ENCODE results near the gene ABRAXAS1. TPM values are rescaled to one million over a fixed set of nuclear protein-coding genes. Genes with fewer than 3 reads are reported as not detected.

Gene ABRAXAS1
- polyA plus RNA-seq, 1 donor: 17.6 TPM

- H3K36me3 ChIP-seq (ENCODE audit: control insufficient read depth, insufficient read depth, low read length): peaks cover 18% of the 10 kb centered on the region
- no peaks in the 10 kb centered on the region for H3K27me3 ChIP-seq (ENCODE audit: control insufficient read depth, insufficient read depth, low read length)
- H3K9me3 ChIP-seq (ENCODE audit: control insufficient read depth, low read depth, low read length): no peaks in the 10 kb centered on the region
- WGBS (ENCODE audit: insufficient coverage, low lambda C conversion rate): no CpG with 5 or more reads among the region's 6 CpGs
- H3K27ac ChIP-seq (ENCODE audit: low read length): peak overlapping the region; percentile 88
- H3K4me1 ChIP-seq (ENCODE audit: control insufficient read depth, insufficient read depth, low read length): no peaks in the 10 kb centered on the region
- peak in 1 of 2 donors; percentile 46 for DNase-seq
- H3K4me3 ChIP-seq (ENCODE audit: low read length): peak overlapping the region; percentile 87
Measured at GRCh38 chr4:83454686-83455085, 30.2 kb downstream of the ABRAXAS1 start.

- H3K27me3 ChIP-seq (ENCODE audit: control insufficient read depth, insufficient read depth, low read length): no peaks in the 10 kb centered on the region
- no peak for DNase-seq
- no CpG with 5 or more reads among the region's 2 CpGs for WGBS (ENCODE audit: insufficient coverage, low lambda C conversion rate)
Measured at GRCh38 chr4:83449009-83449408, 35.9 kb downstream of the ABRAXAS1 start.

GRCh38 chr4:83440899-83441298 lies 44.0 kb downstream of the ABRAXAS1 start:
- DNase-seq: no peak
- no peak overlapping the region for H3K27ac ChIP-seq (ENCODE audit: low read length)
- H3K27me3 ChIP-seq (ENCODE audit: control insufficient read depth, insufficient read depth, low read length): no peaks in the 10 kb centered on the region
- no peaks in the 10 kb centered on the region for H3K4me1 ChIP-seq (ENCODE audit: control insufficient read depth, insufficient read depth, low read length)
- no peak overlapping the region for H3K4me3 ChIP-seq (ENCODE audit: low read length)
- WGBS (ENCODE audit: insufficient coverage, low lambda C conversion rate): 100% methylated on average over 1 of the region's 3 CpGs
- H3K9me3 ChIP-seq (ENCODE audit: control insufficient read depth, low read depth, low read length): no peaks in the 10 kb centered on the region
- H3K36me3 ChIP-seq (ENCODE audit: control insufficient read depth, insufficient read depth, low read length): peaks cover 34% of the 10 kb centered on the region

More at GRCh38 chr4:83449009-83449408, 35.9 kb downstream of the ABRAXAS1 start:
- Histone ChIP-seq H3K4me1 (ENCODE audit: control insufficient read depth, insufficient read depth, low read length) (no peaks in the 10 kb centered on the region), H3K36me3 (ENCODE audit: control insufficient read depth, insufficient read depth, low read length) (peaks cover 13% of the 10 kb centered on the region), H3K4me3 (ENCODE audit: low read length) (no peak overlapping the region), H3K27ac (ENCODE audit: low read length) (no peak overlapping the region), H3K9me3 (ENCODE audit: control insufficient read depth, low read depth, low read length) (no peaks in the 10 kb centered on the region)

- Histone ChIP-seq H3K36me3 (ENCODE audit: control insufficient read depth, insufficient read depth, low read length) (peaks cover 34% of the 10 kb centered on the region), H3K9me3 (ENCODE audit: control insufficient read depth, low read depth, low read length) (no peaks in the 10 kb centered on the region), H3K4me1 (ENCODE audit: control insufficient read depth, insufficient read depth, low read length) (no peaks in the 10 kb centered on the region), H3K27ac (ENCODE audit: low read length) (no peak overlapping the region), H3K4me3 (ENCODE audit: low read length) (no peak overlapping the region), H3K27me3 (ENCODE audit: control insufficient read depth, insufficient read depth, low read length) (no peaks in the 10 kb centered on the region)
- 40% methylated on average over 1 of the region's 1 CpG for WGBS (ENCODE audit: insufficient coverage, low lambda C conversion rate)
- DNase-seq: no peak
Measured at GRCh38 chr4:83440148-83440814, 44.6 kb downstream of the ABRAXAS1 start.

GRCh38 chr4:83438719-83439118 lies 46.2 kb downstream of the ABRAXAS1 start:
- H3K4me3 ChIP-seq (ENCODE audit: low read length): no peak overlapping the region
- H3K27ac ChIP-seq (ENCODE audit: low read length): no peak overlapping the region
- no peaks in the 10 kb centered on the region for H3K4me1 ChIP-seq (ENCODE audit: control insufficient read depth, insufficient read depth, low read length)
- peaks cover 33% of the 10 kb centered on the region for H3K36me3 ChIP-seq (ENCODE audit: control insufficient read depth, insufficient read depth, low read length)
- no peaks in the 10 kb centered on the region for H3K27me3 ChIP-seq (ENCODE audit: control insufficient read depth, insufficient read depth, low read length)
- no peak for DNase-seq
- no peaks in the 10 kb centered on the region for H3K9me3 ChIP-seq (ENCODE audit: control insufficient read depth, low read depth, low read length)

- WGBS (ENCODE audit: insufficient coverage, low lambda C conversion rate): no CpG with 5 or more reads among the region's 4 CpGs
- Histone ChIP-seq H3K36me3 (ENCODE audit: control insufficient read depth, insufficient read depth, low read length) (peaks cover 22% of the 10 kb centered on the region), H3K4me1 (ENCODE audit: control insufficient read depth, insufficient read depth, low read length) (no peaks in the 10 kb centered on the region), H3K27me3 (ENCODE audit: control insufficient read depth, insufficient read depth, low read length) (no peaks in the 10 kb centered on the region), H3K9me3 (ENCODE audit: control insufficient read depth, low read depth, low read length) (no peaks in the 10 kb centered on the region), H3K4me3 (ENCODE audit: low read length) (no peak overlapping the region), H3K27ac (ENCODE audit: low read length) (no peak overlapping the region)
- no peak for DNase-seq
Measured at GRCh38 chr4:83436680-83437079, 48.2 kb downstream of the ABRAXAS1 start.

- Histone ChIP-seq H3K4me1 (ENCODE audit: control insufficient read depth, insufficient read depth, low read length) (no peaks in the 10 kb centered on the region), H3K27me3 (ENCODE audit: control insufficient read depth, insufficient read depth, low read length) (no peaks in the 10 kb centered on the region), H3K4me3 (ENCODE audit: low read length) (no peak overlapping the region), H3K9me3 (ENCODE audit: control insufficient read depth, low read depth, low read length) (no peaks in the 10 kb centered on the region), H3K36me3 (ENCODE audit: control insufficient read depth, insufficient read depth, low read length) (peaks cover 17% of the 10 kb centered on the region), H3K27ac (ENCODE audit: low read length) (no peak overlapping the region)
- no CpG with 5 or more reads among the region's 1 CpG for WGBS (ENCODE audit: insufficient coverage, low lambda C conversion rate)
- no peak for DNase-seq
Measured at GRCh38 chr4:83431200-83431599, 53.7 kb downstream of the ABRAXAS1 start.

- DNase-seq: no peak
- H3K4me3 ChIP-seq (ENCODE audit: low read length): no peak overlapping the region
- no peaks in the 10 kb centered on the region for H3K9me3 ChIP-seq (ENCODE audit: control insufficient read depth, low read depth, low read length)
- H3K4me1 ChIP-seq (ENCODE audit: control insufficient read depth, insufficient read depth, low read length): no peaks in the 10 kb centered on the region
- no peak overlapping the region for H3K27ac ChIP-seq (ENCODE audit: low read length)
- H3K27me3 ChIP-seq (ENCODE audit: control insufficient read depth, insufficient read depth, low read length): no peaks in the 10 kb centered on the region
- peaks cover 44% of the 10 kb centered on the region for H3K36me3 ChIP-seq (ENCODE audit: control insufficient read depth, insufficient read depth, low read length)
Measured at GRCh38 chr4:83418211-83418610, 66.7 kb downstream of the ABRAXAS1 start.

- peaks cover 45% of the 10 kb centered on the region for H3K36me3 ChIP-seq (ENCODE audit: control insufficient read depth, insufficient read depth, low read length)
- H3K9me3 ChIP-seq (ENCODE audit: control insufficient read depth, low read depth, low read length): no peaks in the 10 kb centered on the region
- no peak for DNase-seq
- 66% methylated on average over 3 of the region's 4 CpGs for WGBS (ENCODE audit: insufficient coverage, low lambda C conversion rate)
- no peaks in the 10 kb centered on the region for H3K27me3 ChIP-seq (ENCODE audit: control insufficient read depth, insufficient read depth, low read length)
- H3K4me3 ChIP-seq (ENCODE audit: low read length): no peak overlapping the region
- H3K27ac ChIP-seq (ENCODE audit: low read length): no peak overlapping the region
- no peaks in the 10 kb centered on the region for H3K4me1 ChIP-seq (ENCODE audit: control insufficient read depth, insufficient read depth, low read length)
Measured at GRCh38 chr4:83417566-83417965, 67.3 kb downstream of the ABRAXAS1 start.

- WGBS (ENCODE audit: insufficient coverage, low lambda C conversion rate): no CpG with 5 or more reads among the region's 2 CpGs
- no peak overlapping the region for H3K4me3 ChIP-seq (ENCODE audit: low read length)
- peaks cover 32% of the 10 kb centered on the region for H3K36me3 ChIP-seq (ENCODE audit: control insufficient read depth, insufficient read depth, low read length)
- no peaks in the 10 kb centered on the region for H3K4me1 ChIP-seq (ENCODE audit: control insufficient read depth, insufficient read depth, low read length)
- DNase-seq: peak; percentile 23 to 47
- no peaks in the 10 kb centered on the region for H3K27me3 ChIP-seq (ENCODE audit: control insufficient read depth, insufficient read depth, low read length)
- H3K9me3 ChIP-seq (ENCODE audit: control insufficient read depth, low read depth, low read length): no peaks in the 10 kb centered on the region
- H3K27ac ChIP-seq (ENCODE audit: low read length): no peak overlapping the region
Measured at GRCh38 chr4:83413676-83414075, 71.2 kb downstream of the ABRAXAS1 start.
